Measurements from ENCODE around the gene MTFP1. TPM values are rescaled to one million over a fixed set of nuclear protein-coding genes. Genes with fewer than 3 reads are reported as not detected.

Gene MTFP1
- total and polyA plus RNA-seq, 2 of the 4 experiments (the other 2 are of a cell fraction) = 7.3 to 7.7 TPM

DNA sequence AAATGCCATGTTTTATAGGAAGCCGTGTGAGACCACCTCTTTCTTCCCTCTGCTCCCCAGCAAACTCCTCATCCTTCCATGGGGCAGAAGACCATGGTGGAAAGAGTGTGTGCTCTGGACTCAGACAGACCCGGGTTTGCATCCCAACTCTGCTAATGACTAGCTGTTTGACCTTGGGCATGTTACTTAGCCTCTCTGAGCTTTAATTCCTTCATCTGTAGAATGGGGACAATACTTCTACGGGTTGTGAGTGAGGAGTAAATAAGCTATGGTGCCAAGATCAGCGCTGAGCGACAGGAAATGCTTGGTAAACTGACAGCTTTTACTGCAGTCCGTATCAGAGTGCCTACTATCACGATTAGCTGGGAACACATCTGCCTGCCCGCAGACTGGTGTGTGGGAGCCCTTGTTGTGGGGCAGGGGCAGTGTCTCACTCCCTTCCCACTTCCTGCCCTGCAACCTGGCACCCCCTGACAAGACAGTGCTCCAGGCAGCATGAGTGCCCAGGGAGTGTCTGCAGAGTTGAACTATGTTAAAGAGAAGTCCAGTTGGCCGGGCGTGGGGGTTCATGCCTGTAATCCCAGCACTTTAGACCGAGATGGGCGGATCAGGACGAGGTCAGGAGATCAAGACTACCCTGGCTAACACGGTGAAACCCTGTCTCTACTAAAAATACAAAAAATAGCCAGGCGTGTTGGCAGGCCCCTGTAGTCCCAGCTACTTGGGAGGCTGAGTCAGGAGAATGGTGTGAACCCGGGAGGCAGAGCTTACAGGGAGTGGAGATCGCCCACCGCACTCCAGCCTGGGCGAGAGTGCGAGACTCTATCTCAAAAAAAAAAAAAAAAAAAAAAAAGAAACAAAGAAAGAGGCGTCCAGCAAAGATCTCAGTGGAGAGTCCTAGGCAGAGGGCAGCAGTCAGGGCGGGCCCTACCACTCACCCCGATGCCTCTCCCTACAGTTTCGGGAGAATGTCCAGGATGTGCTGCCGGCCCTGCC lies 26.6 kb upstream of the MTFP1 start:
- Histone ChIP-seq H3K36me3 (ENCODE audit: control insufficient read depth, insufficient read depth, low read length) (peaks cover 4% of the 10 kb centered on the region; the same call in 1 of the 2 replicates), H3K9me3 (ENCODE audit: control insufficient read depth, insufficient read depth, low read length) (no peaks in the 10 kb centered on the region), H3K9me1 (ENCODE audit: insufficient read depth, low read length) (peaks cover 13% of the 10 kb centered on the region), H3K27ac (ENCODE audit: insufficient read depth, low read length) (no peak overlapping the region), H3K9ac (ENCODE audit: low read depth, low read length) (no peak overlapping the region), H3K18ac (ENCODE audit: low read depth, low read length) (no peak overlapping the region), H2AK5ac (ENCODE audit: low read depth, low read length) (peak overlapping the region; percentile 70), H3K27me3 (ENCODE audit: control insufficient read depth, insufficient read depth, low read length) (no peaks in the 10 kb centered on the region), H3K23ac (ENCODE audit: low read depth, low read length) (peak overlapping the region; percentile 33; the same call in 1 of the 2 replicates), H3K4me2 (ENCODE audit: low read depth, low read length) (peak overlapping the region; percentile 94; the same call in 1 of the 2 replicates), H3K4ac (ENCODE audit: low read depth, low read length) (no peak overlapping the region), H2AFZ (replicated peaks; ENCODE audit: low read length, poor library complexity) (peak overlapping the region; percentile 57), H3K14ac (replicated peaks; ENCODE audit: low read depth, low read length) (no peak overlapping the region), H4K91ac (ENCODE audit: insufficient read depth, low read depth, low read length) (no peak overlapping the region; the same call in 1 of the 2 replicates), H2BK20ac (ENCODE audit: low read depth, low read length) (no peak overlapping the region), H4K8ac (ENCODE audit: low read depth in 2 of 2, low read length in 2 of 2) (no peak overlapping the region; a peak in 1 of 4 replicates), H4K20me1 (ENCODE audit: insufficient read depth, low read length) (peaks cover 16% of the 10 kb centered on the region), H3K4me3 (ENCODE audit: insufficient read depth, low read depth, low read length) (no peak overlapping the region), H2BK15ac (ENCODE audit: low read depth, low read length) (no peak overlapping the region), H2BK120ac (ENCODE audit: low read depth, low read length) (no peak overlapping the region), H2BK5ac (ENCODE audit: low read depth, low read length, poor library complexity, severe bottlenecking) (no peak overlapping the region), H3K4me1 (ENCODE audit: control insufficient read depth, insufficient read depth, low read length) (peaks cover 14% of the 10 kb centered on the region), H3K56ac (ENCODE audit: extremely low read depth, insufficient read depth, low read length) (no peak overlapping the region), H2AK9ac (replicated peaks; ENCODE audit: low read depth, low read length, poor library complexity) (no peak overlapping the region), H4K5ac (ENCODE audit: low read depth, low read length) (no peak overlapping the region), H3K79me1 (ENCODE audit: low read depth in 1 of 2, low read length in 2 of 2) (peaks cover 22 to 44% of the 10 kb centered on the region in 2 experiments)
- DNase-seq (no peak), ATAC-seq (ENCODE audit: low read depth) (no peak)
- BruUV-seq (replicated peaks) = no TSS peak
- POLR2A ChIA-PET (ENCODE audit: unreplicated experiment) = interaction anchor here (0.5 kb wide), 1 partner anchor 515 kb away, joined by 3 read pairs; no protein-coding TSS in a partner anchor
- in situ Hi-C loops (cut with MboI; ENCODE audit: low sequenced_read_pairs) = loop anchor here (10.0 kb wide), 2 partner anchors 86 to 294 kb away; no protein-coding TSS in a partner anchor
- TF ChIP-seq POLR2A (IDR thresholded peaks at IDR 0.05; ENCODE audit: low read depth, low read length) (no peak), MAFK (IDR thresholded peaks at IDR 0.05; ENCODE audit: low read depth, low read length) (no peak), MXI1 (IDR thresholded peaks at IDR 0.05; ENCODE audit: borderline replicate concordance, low read depth, low read length) (no peak)
- TF ChIP-seq, protein P1, sequence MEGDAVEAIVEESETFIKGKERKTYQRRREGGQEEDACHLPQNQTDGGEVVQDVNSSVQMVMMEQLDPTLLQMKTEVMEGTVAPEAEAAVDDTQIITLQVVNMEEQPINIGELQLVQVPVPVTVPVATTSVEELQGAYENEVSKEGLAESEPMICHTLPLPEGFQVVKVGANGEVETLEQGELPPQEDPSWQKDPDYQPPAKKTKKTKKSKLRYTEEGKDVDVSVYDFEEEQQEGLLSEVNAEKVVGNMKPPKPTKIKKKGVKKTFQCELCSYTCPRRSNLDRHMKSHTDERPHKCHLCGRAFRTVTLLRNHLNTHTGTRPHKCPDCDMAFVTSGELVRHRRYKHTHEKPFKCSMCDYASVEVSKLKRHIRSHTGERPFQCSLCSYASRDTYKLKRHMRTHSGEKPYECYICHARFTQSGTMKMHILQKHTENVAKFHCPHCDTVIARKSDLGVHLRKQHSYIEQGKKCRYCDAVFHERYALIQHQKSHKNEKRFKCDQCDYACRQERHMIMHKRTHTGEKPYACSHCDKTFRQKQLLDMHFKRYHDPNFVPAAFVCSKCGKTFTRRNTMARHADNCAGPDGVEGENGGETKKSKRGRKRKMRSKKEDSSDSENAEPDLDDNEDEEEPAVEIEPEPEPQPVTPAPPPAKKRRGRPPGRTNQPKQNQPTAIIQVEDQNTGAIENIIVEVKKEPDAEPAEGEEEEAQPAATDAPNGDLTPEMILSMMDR (conservative IDR thresholded peaks at IDR 0.05; ENCODE audit: low read depth, low read length) = no peak
- WGBS, 2 experiments (ENCODE audit: extremely low coverage in 2 of 2, insufficient read length in 1 of 2) = 74% methylated on average over 7 of the region's 25 CpGs; no CpG with 5 or more reads in 1 of the 2 experiments
- intact Hi-C loops (cut with micrococcal nuclease) = no loop called here
- CTCF ChIA-PET = no interaction called here
- dilution Hi-C loops (cut with HindIII; ENCODE audit: low sequenced_read_pairs, unreplicated experiment) = no loop called here
